HUES64 (cell line): ENCODE measurements around the gene ZNF212. TPM values are rescaled to one million over a fixed set of nuclear protein-coding genes. Genes with fewer than 3 reads are reported as not detected.

ENCODE experiments used
- H3K27ac ChIP-seq: 2 replicates; pipeline ENCODE4 v1.7.0; 2013; ENCODE audit warnings: low read depth, low read length, inconsistent platforms
- H3K27me3 ChIP-seq: 2 replicates; pipeline ENCODE4 v1.6.1; 2013; ENCODE audit warnings: mild to moderate bottlenecking, low read length; ENCODE audit not compliant: insufficient read depth
- H3K36me3 ChIP-seq: 2 replicates; pipeline ENCODE4 v1.6.1; 2013; ENCODE audit warnings: mild to moderate bottlenecking, low read length; ENCODE audit not compliant: insufficient read depth
- H3K4me1 ChIP-seq: 2 replicates; pipeline ENCODE4 v1.6.1; 2013; ENCODE audit warnings: mild to moderate bottlenecking, low read length, moderate library complexity; ENCODE audit not compliant: insufficient read depth
- H3K4me3 ChIP-seq: 2 replicates; pipeline ENCODE4 v1.5.1; 2013; ENCODE audit warnings: mild to moderate bottlenecking, low read length, moderate library complexity
- H3K9ac ChIP-seq: 2 replicates; pipeline ENCODE4 v1.6.1; 2013; ENCODE audit warnings: mild to moderate bottlenecking, low read depth, low read length
- H3K9me3 ChIP-seq: 2 replicates; pipeline ENCODE4 v1.6.1; 2013; ENCODE audit warnings: low read depth, low read length; ENCODE audit not compliant: insufficient read depth
- WGBS: fragments of 150-250, 120-280 bp; methylation state at CpG from one replicate; pipeline ENCODE4 v1.1.7; 2013; ENCODE audit warnings: missing lambda C conversion rate; 5-methylcytosine and 5-hydroxymethylcytosine counted together
- polyA plus RNA-seq, 2 experiments: library from polyadenylated mRNA; stranded (reverse); fragments of 50-300 nt; gene quantifications; one replicate each; pipeline ENCODE4 v1.2.3, GENCODE V29; 2013

ZNF212 gene
- polyA plus RNA-seq (2013, experiment 1 of 2), result 10.2 TPM
- polyA plus RNA-seq (2013, experiment 2 of 2), result 10.8 TPM

- Histone ChIP-seq H3K27me3 (peaks cover 8% of the 10 kb centered on the region; the same call in 1 of the 2 replicates), H3K36me3 (peaks cover 6% of the 10 kb centered on the region; the same call in 1 of the 2 replicates), H3K4me1 (no peaks in the 10 kb centered on the region; the same call in 1 of the 2 replicates), H3K9me3 (0 out of 2 replicates have a peak, but pooled peaks cover 2% of the 10 kb centered on the region), H3K27ac (peak within 1 kb of the TSS; percentile 81), H3K4me3 (peak within 1 kb of the TSS; percentile 97), H3K9ac (peak within 1 kb of the TSS; percentile 90)
- WGBS, result under 1% methylated on average over 64 of the region's 64 CpGs
These were observed at the start of gene ZNF212 for GRCh38 chr7:149239345-149240143. Gene ZNF212 (plus strand): TSS chr7:149239651. CDS start chr7:149239779, 128 bp downstream.

DNA sequence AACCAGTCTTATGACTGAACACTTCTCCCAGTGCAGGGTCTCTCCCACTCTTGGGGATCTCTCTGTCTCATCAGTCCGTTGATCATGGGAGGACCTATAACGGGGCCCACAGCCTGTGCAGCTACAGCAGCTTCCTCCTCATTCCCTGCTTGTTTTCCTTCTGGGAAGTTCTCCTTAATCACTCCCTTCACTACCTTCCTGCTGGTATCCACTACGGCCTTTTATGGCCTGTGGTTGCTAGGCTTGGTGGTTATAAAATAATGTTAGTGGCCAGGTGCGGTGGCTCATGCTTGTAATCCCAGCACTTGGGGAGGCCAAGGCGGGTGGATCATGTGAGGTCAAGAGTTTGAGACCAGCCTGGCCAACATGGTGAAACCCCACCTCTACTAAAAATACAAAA lies 47.6 kb upstream of the ZNF212 start:
- Histone ChIP-seq H3K4me1 (no peaks in the 10 kb centered on the region), H3K36me3 (no peaks in the 10 kb centered on the region), H3K9ac (no peak overlapping the region), H3K27me3 (no peaks in the 10 kb centered on the region), H3K27ac (no peak overlapping the region), H3K9me3 (no peaks in the 10 kb centered on the region), H3K4me3 (no peak overlapping the region)
- WGBS, result 78% methylated on average over 5 of the region's 5 CpGs

DNA sequence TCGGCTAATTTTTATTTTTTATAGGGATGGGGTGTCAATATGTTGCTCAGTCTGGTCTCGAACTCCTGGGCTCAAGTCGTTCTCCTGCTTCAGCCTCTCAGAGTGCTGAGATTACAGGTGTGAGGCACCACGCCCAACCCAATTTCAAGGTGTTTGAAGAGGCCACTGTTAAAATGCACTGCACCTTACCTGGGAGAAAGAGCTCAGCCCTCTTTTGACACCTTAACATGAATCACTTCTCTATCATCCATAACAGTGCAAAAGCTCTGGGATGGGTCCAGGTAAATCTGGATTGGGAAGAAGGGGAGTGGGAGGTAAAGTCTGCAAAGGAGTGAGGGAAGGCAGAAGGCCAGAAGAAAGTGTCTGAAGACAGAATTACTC lies 44.7 kb upstream of the ZNF212 start:
- Histone ChIP-seq H3K27me3 (no peaks in the 10 kb centered on the region), H3K9ac (peak overlapping the region; percentile 96; the same call in 1 of the 2 replicates), H3K27ac (no peak overlapping the region; the same call in 1 of the 2 replicates), H3K4me1 (no peaks in the 10 kb centered on the region), H3K9me3 (no peaks in the 10 kb centered on the region), H3K36me3 (peaks cover 18% of the 10 kb centered on the region), H3K4me3 (peak overlapping the region; percentile 96)
- 87% methylated on average over 4 of the region's 4 CpGs for WGBS

- Histone ChIP-seq H3K4me3 (peak within 1 kb of the TSS; percentile 96), H3K27ac (peak within 1 kb of the TSS; percentile 96), H3K27me3 (no peaks in the 10 kb centered on the region), H3K4me1 (no peaks in the 10 kb centered on the region), H3K36me3 (peaks cover 25% of the 10 kb centered on the region), H3K9ac (peak within 1 kb of the TSS; percentile 96), H3K9me3 (no peaks in the 10 kb centered on the region)
- WGBS, result under 1% methylated on average over 97 of the region's 97 CpGs
These were observed 44.0 kb upstream of the ZNF212 start, which contains the start of gene ZNF282 for GRCh38 chr7:149195180-149196150. Gene ZNF282 (plus strand): TSS chr7:149195546. CDS start chr7:149195590, 44 bp downstream.

DNA sequence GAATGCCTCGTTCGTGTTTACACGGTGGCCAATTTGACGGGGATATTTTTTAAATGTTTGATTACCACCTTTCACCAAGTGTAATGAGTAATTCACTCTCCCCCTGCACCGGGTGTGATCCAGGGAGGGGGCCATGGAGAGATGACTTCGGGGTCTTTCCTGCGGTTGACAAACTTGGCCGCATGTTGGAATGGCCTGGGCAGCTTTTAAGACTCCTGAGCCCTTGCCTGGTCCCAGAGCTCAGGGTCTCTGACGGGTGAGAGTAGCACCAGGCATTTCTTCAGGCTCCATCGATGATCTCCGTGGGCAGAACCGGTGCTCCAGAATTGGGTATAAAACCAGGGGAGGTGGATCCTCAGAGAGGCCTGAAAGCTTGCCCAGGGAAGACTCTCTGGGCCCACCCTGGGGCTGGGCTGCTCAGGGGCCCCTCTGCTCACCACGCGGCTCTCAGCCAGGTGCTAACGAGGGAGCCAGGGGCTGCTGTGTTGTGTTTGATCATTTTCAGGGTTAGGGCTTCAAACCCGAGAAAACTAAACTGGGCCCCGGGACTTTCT lies 43.2 kb upstream of the ZNF212 start:
- H3K4me3 ChIP-seq, result peak overlapping the region; percentile 96
- H3K9me3 ChIP-seq, result no peaks in the 10 kb centered on the region
- H3K4me1 ChIP-seq, result no peaks in the 10 kb centered on the region
- peak overlapping the region; percentile 96 for H3K9ac ChIP-seq
- H3K27me3 ChIP-seq, result no peaks in the 10 kb centered on the region
- H3K36me3 ChIP-seq, result peaks cover 33% of the 10 kb centered on the region
- 11% methylated on average over 15 of the region's 17 CpGs for WGBS
- H3K27ac ChIP-seq, result no peak overlapping the region; the same call in 1 of the 2 replicates

GRCh38 chr7:149196705-149197171 lies 42.7 kb upstream of the ZNF212 start:
- peaks cover 38% of the 10 kb centered on the region for H3K36me3 ChIP-seq
- H3K9ac ChIP-seq, result peak overlapping the region; percentile 96
- no peak overlapping the region for H3K27ac ChIP-seq
- WGBS, result 49% methylated on average over 7 of the region's 7 CpGs
- no peaks in the 10 kb centered on the region for H3K9me3 ChIP-seq
- H3K4me1 ChIP-seq, result no peaks in the 10 kb centered on the region
- peak overlapping the region; percentile 96 for H3K4me3 ChIP-seq
- H3K27me3 ChIP-seq, result no peaks in the 10 kb centered on the region

DNA sequence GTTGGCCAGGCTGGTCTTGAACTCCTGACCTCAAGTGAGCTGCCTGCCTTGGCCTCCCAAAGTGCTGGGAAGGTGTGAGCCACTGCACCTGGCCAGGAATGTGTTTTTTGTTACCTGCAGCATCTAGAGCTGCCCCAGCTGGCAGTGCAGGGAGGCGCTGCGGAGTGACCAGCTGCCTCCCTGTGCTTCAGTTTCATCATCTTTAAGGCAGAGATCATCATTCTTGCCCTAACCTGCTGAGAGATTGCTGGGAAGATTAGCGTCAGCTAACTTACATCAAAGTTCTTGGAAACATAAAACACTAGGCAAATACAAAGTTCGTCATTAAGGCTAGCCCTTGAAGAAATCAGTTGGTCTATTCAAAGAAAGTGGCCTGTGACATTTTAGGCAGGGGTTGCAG lies 41.8 kb upstream of the ZNF212 start:
- Histone ChIP-seq H3K4me3 (no peak overlapping the region), H3K36me3 (peaks cover 43% of the 10 kb centered on the region), H3K27me3 (no peaks in the 10 kb centered on the region), H3K9me3 (no peaks in the 10 kb centered on the region), H3K27ac (no peak overlapping the region), H3K9ac (no peak overlapping the region), H3K4me1 (no peaks in the 10 kb centered on the region)
- WGBS, result 81% methylated on average over 4 of the region's 4 CpGs

DNA sequence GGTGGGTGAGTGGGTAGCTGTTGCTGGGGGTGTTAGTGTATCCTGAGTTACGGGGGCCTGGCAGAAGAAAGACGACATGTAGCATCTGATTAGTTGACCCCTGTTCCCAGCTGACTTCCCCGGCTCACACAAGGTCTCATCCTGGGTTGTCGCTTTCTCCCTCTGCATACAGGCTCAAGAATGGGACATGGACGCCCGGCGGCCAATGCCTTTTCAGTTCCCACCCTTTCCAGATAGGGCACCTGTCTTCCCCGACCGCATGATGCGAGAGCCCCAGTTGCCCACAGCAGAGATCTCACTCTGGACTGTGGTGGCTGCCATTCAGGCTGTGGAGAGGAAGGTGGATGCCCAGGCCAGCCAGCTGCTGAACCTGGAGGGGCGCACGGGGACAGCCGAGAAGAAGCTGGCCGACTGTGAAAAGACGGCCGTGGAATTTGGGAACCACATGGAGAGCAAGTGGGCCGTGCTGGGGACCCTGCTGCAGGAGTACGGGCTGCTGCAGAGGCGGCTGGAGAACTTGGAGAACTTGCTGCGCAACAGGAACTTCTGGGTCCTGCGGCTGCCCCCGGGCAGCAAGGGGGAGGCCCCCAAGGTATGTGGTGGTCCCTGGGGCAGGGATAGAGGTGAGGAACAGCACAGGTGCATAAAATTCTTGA lies 41.2 kb upstream of the ZNF212 start:
- Histone ChIP-seq H3K9ac (no peak overlapping the region), H3K4me1 (no peaks in the 10 kb centered on the region), H3K9me3 (no peaks in the 10 kb centered on the region), H3K36me3 (peaks cover 49% of the 10 kb centered on the region), H3K27me3 (no peaks in the 10 kb centered on the region), H3K27ac (no peak overlapping the region), H3K4me3 (no peak overlapping the region)
- 93% methylated on average over 22 of the region's 22 CpGs for WGBS

DNA sequence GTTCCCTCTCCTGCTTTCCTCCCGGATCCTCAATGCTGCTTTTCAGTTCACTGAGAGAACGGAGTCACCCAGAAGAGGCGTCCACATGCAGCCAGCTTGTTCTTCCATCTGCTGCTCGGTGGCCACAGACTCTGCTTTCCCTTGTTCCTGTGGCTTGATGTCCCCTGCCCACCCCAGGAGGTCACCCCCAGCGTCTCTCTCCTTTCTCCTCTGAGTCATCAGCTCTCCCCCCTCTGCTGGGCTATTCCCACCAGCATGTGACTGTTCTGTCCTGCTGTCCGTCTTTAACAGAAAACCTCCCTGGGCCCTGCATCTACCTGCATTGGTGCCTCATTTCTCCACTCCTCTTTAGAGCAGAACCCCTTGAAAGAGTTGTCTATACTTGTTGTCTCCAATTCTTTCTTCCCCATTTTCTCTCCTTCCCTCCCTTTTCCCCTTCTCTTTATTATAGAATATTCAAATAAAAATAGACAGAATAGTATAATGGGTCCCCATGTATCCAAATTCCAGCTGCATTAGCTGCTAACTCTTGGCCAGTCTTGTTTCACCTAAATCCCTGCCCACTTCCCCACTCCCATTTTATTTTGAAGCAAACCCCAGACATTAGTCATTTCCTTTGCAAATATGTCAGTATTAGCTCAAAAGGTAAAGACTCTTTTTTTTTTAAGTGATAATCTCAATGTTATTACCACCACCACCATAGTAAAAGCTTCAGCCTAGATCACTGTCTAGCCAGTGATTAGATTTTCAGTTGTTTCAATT lies 40.0 kb upstream of the ZNF212 start:
- 88% methylated on average over 6 of the region's 6 CpGs for WGBS
- Histone ChIP-seq H3K36me3 (peaks cover 60% of the 10 kb centered on the region), H3K27me3 (no peaks in the 10 kb centered on the region), H3K9me3 (no peaks in the 10 kb centered on the region), H3K4me3 (no peak overlapping the region), H3K4me1 (no peaks in the 10 kb centered on the region), H3K9ac (no peak overlapping the region), H3K27ac (no peak overlapping the region)

DNA sequence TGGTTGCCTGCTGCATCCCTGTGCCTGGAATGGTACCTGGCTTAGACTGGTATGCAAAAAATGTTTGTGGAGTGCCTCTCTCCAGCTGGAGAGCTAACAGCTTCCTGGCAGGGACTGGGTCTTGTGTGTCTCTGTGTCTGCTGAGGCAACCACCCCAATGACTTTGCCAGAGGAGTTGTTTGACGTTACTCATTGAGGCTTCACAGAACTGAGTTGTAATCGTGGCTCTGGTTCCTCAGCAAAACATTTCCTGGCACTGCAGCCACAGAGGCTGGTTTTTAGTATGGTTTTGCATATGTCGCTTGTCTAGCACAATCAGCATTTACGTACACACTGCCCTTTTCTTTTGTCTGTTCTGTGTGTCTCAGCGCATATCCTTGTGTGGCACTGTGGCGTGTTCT lies 36.6 kb upstream of the ZNF212 start:
- Histone ChIP-seq H3K27ac (no peak overlapping the region), H3K9ac (no peak overlapping the region), H3K27me3 (no peaks in the 10 kb centered on the region), H3K4me1 (no peaks in the 10 kb centered on the region), H3K4me3 (no peak overlapping the region), H3K36me3 (peaks cover 84% of the 10 kb centered on the region), H3K9me3 (no peaks in the 10 kb centered on the region)
- WGBS, result 94% methylated on average over 6 of the region's 6 CpGs
